WTC11 (cell line): ENCODE measurements around the gene BMPR1B. TPM values are rescaled to one million over a fixed set of nuclear protein-coding genes. Genes with fewer than 3 reads are reported as not detected.

Source experiments
- ESRRA ChIP-seq: sonication (generic); formaldehyde crosslinking; IDR thresholded peaks from 2 replicates; pipeline ENCODE4 v1.8.1; 2022; ENCODE audit warnings: mild to moderate bottlenecking, missing genetic modification reagents, borderline replicate concordance
- FOXP1 ChIP-seq: sonication (generic); formaldehyde crosslinking; IDR thresholded peaks from 2 replicates; pipeline ENCODE4 v1.8.0; 2022; ENCODE audit warnings: missing genetic modification reagents, mild to moderate bottlenecking, moderate library complexity, borderline replicate concordance
- GABPB1 ChIP-seq: sonication (generic); formaldehyde crosslinking; IDR thresholded peaks from 2 replicates; pipeline ENCODE4 v1.8.1; 2023; ENCODE audit warnings: mild to moderate bottlenecking, missing genetic modification reagents
- IRF2 ChIP-seq: sonication (generic); formaldehyde crosslinking; IDR thresholded peaks from 2 replicates; pipeline ENCODE4 v1.8.0; 2022; ENCODE audit warnings: low read depth, missing genetic modification reagents, borderline replicate concordance
- MXD4 ChIP-seq: fragments of 250-450 bp; sonication (Bioruptor Pico); IDR thresholded peaks from 2 replicates; pipeline ENCODE4 v1.8.0; 2021; ENCODE audit warnings: mild to moderate bottlenecking, moderate library complexity, borderline replicate concordance
- NFYB ChIP-seq: sonication (generic); formaldehyde crosslinking; conservative IDR thresholded peaks from 2 replicates; pipeline ENCODE4 v1.8.0; 2022; ENCODE audit warnings: low read depth, missing genetic modification reagents
- RORB ChIP-seq: fragments of 250-450 bp; sonication (Bioruptor Pico); IDR thresholded peaks from 2 replicates; pipeline ENCODE4 v1.9.0; 2021; ENCODE audit warnings: mild to moderate bottlenecking
- TEAD4 ChIP-seq: sonication (generic); formaldehyde crosslinking; IDR thresholded peaks from 2 replicates; pipeline ENCODE4 v1.8.0; 2022; ENCODE audit warnings: mild to moderate bottlenecking, missing genetic modification reagents
- ZBTB21 ChIP-seq: sonication (generic); formaldehyde crosslinking; IDR thresholded peaks from 2 replicates; pipeline ENCODE4 v1.8.1; 2023; ENCODE audit warnings: mild to moderate bottlenecking, missing genetic modification reagents, borderline replicate concordance
- ZNF138 ChIP-seq: sonication (generic); formaldehyde crosslinking; conservative IDR thresholded peaks from 2 replicates; pipeline ENCODE4 v1.8.1; 2022; ENCODE audit warnings: mild to moderate bottlenecking, moderate library complexity, missing genetic modification reagents
- ZNF671 ChIP-seq: fragments of 250-450 bp; sonication (Bioruptor Pico); IDR thresholded peaks from 2 replicates; pipeline ENCODE4 v1.8.0; 2021; ENCODE audit warnings: mild to moderate bottlenecking
- total RNA-seq: library from RNA; stranded (reverse); gene quantifications from 3 replicates; pipeline ENCODE4 v1.2.3, GENCODE V29; 2021
- TF ChIP-seq, protein P1 (sequence below): sonication (generic); formaldehyde crosslinking; IDR thresholded peaks from 2 replicates; pipeline ENCODE4 v1.8.1; 2022; ENCODE audit warnings: mild to moderate bottlenecking, moderate library complexity, missing genetic modification reagents
- TF ChIP-seq, protein P2 (sequence below): fragments of 250-450 bp; sonication (Bioruptor Pico); IDR thresholded peaks from 2 replicates; pipeline ENCODE4 v1.9.0; 2021; ENCODE audit warnings: mild to moderate bottlenecking, borderline replicate concordance
- TF ChIP-seq, protein P3 (sequence below): sonication (generic); formaldehyde crosslinking; IDR thresholded peaks from 2 replicates; pipeline ENCODE4 v1.8.1; 2022; ENCODE audit warnings: missing genetic modification reagents, borderline replicate concordance
- TF ChIP-seq, protein P4 (sequence below): sonication (generic); formaldehyde crosslinking; IDR thresholded peaks from 2 replicates; pipeline ENCODE4 v1.8.1; 2023; ENCODE audit warnings: mild to moderate bottlenecking, missing genetic modification reagents
- TF ChIP-seq, protein P5 (sequence below): sonication (generic); formaldehyde crosslinking; IDR thresholded peaks from 2 replicates; pipeline ENCODE4 v1.8.1; 2023; ENCODE audit warnings: mild to moderate bottlenecking, missing genetic modification reagents
- TF ChIP-seq, protein P6 (sequence below): sonication (generic); formaldehyde crosslinking; conservative IDR thresholded peaks from 2 replicates; pipeline ENCODE4 v1.8.1; 2022; ENCODE audit warnings: mild to moderate bottlenecking, missing genetic modification reagents
- TF ChIP-seq, protein P7 (sequence below): fragments of 250-450 bp; sonication (Bioruptor Pico); IDR thresholded peaks from 2 replicates; pipeline ENCODE4 v2.1.2; 2022; ENCODE audit warnings: mild to moderate bottlenecking, moderate library complexity
- TF ChIP-seq, protein P8 (sequence below): fragments of 200-600 bp; IDR thresholded peaks from 2 replicates; pipeline ENCODE4 v1.8.0; 2022; ENCODE audit warnings: antibody characterized with exemption
- TF ChIP-seq, protein P9 (sequence below): sonication (generic); formaldehyde crosslinking; IDR thresholded peaks from 2 replicates; pipeline ENCODE4 v1.8.1; 2023; ENCODE audit warnings: mild to moderate bottlenecking, missing genetic modification reagents, moderate library complexity
- TF ChIP-seq, protein P10 (sequence below): sonication (generic); formaldehyde crosslinking; IDR thresholded peaks from 2 replicates; pipeline ENCODE4 v1.8.1; 2022; ENCODE audit warnings: low read depth, mild to moderate bottlenecking, moderate library complexity, missing genetic modification reagents, borderline replicate concordance

Gene BMPR1B
- total RNA-seq, 1 experiment from 2014 or later, result 0.77 TPM

DNA sequence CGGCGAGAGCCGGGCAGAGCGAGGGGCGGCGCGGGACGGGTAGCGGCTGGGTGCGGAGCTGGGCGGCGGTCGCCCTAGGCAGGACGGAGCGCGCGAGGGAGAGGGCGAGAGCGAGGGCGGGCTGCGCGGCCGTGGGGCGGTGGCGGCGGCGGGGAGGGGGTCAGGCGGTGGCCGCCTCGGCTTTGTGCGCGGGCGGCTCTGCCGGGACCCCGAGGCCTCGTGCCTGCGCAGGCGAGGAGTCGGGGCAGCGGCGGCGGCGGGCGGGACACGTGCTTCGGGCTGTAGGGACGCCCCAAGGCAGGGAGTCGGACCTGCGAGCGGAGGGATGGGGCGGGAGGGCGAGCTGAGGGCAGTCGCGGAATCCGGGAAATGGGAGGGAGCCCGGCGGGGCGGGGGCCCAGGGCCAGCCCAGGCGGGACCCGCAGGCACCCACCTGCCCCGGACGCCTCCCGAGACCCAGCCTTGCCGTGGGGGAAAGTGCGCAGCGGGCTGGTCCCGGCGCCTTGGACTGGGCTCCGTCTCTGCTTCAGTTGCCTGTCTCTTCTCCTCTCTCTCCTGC is 465 bp downstream of the BMPR1B start (continued):
- TF ChIP-seq ZNF138 (CRISPR knock-in tag) (peak; percentile 77; the same call in 1 of the 2 replicates), IRF2 (CRISPR knock-in tag) (no peak), NFYB (CRISPR knock-in tag) (0 out of 2 replicates have a peak, but pooled peaks have one; percentile 27), ZNF671 (CRISPR knock-in tag) (no peak), FOXP1 (CRISPR knock-in tag) (peak; percentile 97), GABPB1 (no peak), RORB (CRISPR knock-in tag) (no peak), ZBTB21 (CRISPR knock-in tag) (peak; percentile 81; the same call in 1 of the 2 replicates), MXD4 (no peak), TEAD4 (0 out of 2 replicates have a peak, but pooled peaks have one; percentile 71), ESRRA (CRISPR knock-in tag) (peak; percentile 94)
- TF ChIP-seq, protein P1, sequence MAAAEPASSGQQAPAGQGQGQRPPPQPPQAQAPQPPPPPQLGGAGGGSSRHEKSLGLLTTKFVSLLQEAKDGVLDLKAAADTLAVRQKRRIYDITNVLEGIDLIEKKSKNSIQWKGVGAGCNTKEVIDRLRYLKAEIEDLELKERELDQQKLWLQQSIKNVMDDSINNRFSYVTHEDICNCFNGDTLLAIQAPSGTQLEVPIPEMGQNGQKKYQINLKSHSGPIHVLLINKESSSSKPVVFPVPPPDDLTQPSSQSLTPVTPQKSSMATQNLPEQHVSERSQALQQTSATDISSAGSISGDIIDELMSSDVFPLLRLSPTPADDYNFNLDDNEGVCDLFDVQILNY (CRISPR knock-in tag), result peak; percentile 77; the same call in 1 of the 2 replicates
- TF ChIP-seq, protein P2, sequence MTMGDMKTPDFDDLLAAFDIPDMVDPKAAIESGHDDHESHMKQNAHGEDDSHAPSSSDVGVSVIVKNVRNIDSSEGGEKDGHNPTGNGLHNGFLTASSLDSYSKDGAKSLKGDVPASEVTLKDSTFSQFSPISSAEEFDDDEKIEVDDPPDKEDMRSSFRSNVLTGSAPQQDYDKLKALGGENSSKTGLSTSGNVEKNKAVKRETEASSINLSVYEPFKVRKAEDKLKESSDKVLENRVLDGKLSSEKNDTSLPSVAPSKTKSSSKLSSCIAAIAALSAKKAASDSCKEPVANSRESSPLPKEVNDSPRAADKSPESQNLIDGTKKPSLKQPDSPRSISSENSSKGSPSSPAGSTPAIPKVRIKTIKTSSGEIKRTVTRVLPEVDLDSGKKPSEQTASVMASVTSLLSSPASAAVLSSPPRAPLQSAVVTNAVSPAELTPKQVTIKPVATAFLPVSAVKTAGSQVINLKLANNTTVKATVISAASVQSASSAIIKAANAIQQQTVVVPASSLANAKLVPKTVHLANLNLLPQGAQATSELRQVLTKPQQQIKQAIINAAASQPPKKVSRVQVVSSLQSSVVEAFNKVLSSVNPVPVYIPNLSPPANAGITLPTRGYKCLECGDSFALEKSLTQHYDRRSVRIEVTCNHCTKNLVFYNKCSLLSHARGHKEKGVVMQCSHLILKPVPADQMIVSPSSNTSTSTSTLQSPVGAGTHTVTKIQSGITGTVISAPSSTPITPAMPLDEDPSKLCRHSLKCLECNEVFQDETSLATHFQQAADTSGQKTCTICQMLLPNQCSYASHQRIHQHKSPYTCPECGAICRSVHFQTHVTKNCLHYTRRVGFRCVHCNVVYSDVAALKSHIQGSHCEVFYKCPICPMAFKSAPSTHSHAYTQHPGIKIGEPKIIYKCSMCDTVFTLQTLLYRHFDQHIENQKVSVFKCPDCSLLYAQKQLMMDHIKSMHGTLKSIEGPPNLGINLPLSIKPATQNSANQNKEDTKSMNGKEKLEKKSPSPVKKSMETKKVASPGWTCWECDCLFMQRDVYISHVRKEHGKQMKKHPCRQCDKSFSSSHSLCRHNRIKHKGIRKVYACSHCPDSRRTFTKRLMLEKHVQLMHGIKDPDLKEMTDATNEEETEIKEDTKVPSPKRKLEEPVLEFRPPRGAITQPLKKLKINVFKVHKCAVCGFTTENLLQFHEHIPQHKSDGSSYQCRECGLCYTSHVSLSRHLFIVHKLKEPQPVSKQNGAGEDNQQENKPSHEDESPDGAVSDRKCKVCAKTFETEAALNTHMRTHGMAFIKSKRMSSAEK (CRISPR knock-in tag), result no peak
- TF ChIP-seq, protein P3, sequence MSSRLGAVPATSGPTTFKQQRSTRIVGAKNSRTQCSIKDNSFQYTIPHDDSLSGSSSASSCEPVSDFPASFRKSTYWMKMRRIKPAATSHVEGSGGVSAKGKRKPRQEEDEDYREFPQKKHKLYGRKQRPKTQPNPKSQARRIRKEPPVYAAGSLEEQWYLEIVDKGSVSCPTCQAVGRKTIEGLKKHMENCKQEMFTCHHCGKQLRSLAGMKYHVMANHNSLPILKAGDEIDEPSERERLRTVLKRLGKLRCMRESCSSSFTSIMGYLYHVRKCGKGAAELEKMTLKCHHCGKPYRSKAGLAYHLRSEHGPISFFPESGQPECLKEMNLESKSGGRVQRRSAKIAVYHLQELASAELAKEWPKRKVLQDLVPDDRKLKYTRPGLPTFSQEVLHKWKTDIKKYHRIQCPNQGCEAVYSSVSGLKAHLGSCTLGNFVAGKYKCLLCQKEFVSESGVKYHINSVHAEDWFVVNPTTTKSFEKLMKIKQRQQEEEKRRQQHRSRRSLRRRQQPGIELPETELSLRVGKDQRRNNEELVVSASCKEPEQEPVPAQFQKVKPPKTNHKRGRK (CRISPR knock-in tag), result no peak; the same call in 1 of the 2 replicates
- TF ChIP-seq, protein P4, sequence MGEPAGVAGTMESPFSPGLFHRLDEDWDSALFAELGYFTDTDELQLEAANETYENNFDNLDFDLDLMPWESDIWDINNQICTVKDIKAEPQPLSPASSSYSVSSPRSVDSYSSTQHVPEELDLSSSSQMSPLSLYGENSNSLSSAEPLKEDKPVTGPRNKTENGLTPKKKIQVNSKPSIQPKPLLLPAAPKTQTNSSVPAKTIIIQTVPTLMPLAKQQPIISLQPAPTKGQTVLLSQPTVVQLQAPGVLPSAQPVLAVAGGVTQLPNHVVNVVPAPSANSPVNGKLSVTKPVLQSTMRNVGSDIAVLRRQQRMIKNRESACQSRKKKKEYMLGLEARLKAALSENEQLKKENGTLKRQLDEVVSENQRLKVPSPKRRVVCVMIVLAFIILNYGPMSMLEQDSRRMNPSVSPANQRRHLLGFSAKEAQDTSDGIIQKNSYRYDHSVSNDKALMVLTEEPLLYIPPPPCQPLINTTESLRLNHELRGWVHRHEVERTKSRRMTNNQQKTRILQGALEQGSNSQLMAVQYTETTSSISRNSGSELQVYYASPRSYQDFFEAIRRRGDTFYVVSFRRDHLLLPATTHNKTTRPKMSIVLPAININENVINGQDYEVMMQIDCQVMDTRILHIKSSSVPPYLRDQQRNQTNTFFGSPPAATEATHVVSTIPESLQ (CRISPR knock-in tag), result no peak
- TF ChIP-seq, protein P5, sequence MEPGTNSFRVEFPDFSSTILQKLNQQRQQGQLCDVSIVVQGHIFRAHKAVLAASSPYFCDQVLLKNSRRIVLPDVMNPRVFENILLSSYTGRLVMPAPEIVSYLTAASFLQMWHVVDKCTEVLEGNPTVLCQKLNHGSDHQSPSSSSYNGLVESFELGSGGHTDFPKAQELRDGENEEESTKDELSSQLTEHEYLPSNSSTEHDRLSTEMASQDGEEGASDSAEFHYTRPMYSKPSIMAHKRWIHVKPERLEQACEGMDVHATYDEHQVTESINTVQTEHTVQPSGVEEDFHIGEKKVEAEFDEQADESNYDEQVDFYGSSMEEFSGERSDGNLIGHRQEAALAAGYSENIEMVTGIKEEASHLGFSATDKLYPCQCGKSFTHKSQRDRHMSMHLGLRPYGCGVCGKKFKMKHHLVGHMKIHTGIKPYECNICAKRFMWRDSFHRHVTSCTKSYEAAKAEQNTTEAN (CRISPR knock-in tag), result peak; percentile 62; the same call in 1 of the 2 replicates
- TF ChIP-seq, protein P6, sequence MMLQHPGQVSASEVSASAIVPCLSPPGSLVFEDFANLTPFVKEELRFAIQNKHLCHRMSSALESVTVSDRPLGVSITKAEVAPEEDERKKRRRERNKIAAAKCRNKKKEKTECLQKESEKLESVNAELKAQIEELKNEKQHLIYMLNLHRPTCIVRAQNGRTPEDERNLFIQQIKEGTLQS (CRISPR knock-in tag), result no peak
- TF ChIP-seq, protein P7, sequence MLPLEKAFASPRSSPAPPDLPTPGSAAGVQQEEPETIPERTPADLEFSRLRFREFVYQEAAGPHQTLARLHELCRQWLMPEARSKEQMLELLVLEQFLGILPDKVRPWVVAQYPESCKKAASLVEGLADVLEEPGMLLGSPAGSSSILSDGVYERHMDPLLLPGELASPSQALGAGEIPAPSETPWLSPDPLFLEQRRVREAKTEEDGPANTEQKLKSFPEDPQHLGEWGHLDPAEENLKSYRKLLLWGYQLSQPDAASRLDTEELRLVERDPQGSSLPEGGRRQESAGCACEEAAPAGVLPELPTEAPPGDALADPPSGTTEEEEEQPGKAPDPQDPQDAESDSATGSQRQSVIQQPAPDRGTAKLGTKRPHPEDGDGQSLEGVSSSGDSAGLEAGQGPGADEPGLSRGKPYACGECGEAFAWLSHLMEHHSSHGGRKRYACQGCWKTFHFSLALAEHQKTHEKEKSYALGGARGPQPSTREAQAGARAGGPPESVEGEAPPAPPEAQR, result no peak
- TF ChIP-seq, protein P8, sequence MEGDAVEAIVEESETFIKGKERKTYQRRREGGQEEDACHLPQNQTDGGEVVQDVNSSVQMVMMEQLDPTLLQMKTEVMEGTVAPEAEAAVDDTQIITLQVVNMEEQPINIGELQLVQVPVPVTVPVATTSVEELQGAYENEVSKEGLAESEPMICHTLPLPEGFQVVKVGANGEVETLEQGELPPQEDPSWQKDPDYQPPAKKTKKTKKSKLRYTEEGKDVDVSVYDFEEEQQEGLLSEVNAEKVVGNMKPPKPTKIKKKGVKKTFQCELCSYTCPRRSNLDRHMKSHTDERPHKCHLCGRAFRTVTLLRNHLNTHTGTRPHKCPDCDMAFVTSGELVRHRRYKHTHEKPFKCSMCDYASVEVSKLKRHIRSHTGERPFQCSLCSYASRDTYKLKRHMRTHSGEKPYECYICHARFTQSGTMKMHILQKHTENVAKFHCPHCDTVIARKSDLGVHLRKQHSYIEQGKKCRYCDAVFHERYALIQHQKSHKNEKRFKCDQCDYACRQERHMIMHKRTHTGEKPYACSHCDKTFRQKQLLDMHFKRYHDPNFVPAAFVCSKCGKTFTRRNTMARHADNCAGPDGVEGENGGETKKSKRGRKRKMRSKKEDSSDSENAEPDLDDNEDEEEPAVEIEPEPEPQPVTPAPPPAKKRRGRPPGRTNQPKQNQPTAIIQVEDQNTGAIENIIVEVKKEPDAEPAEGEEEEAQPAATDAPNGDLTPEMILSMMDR, result no peak
- TF ChIP-seq, protein P9, sequence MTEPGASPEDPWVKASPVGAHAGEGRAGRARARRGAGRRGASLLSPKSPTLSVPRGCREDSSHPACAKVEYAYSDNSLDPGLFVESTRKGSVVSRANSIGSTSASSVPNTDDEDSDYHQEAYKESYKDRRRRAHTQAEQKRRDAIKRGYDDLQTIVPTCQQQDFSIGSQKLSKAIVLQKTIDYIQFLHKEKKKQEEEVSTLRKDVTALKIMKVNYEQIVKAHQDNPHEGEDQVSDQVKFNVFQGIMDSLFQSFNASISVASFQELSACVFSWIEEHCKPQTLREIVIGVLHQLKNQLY (CRISPR knock-in tag), result 0 out of 2 replicates have a peak, but pooled peaks have one; percentile 46
- TF ChIP-seq, protein P10, sequence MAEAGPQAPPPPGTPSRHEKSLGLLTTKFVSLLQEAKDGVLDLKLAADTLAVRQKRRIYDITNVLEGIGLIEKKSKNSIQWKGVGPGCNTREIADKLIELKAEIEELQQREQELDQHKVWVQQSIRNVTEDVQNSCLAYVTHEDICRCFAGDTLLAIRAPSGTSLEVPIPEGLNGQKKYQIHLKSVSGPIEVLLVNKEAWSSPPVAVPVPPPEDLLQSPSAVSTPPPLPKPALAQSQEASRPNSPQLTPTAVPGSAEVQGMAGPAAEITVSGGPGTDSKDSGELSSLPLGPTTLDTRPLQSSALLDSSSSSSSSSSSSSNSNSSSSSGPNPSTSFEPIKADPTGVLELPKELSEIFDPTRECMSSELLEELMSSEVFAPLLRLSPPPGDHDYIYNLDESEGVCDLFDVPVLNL (CRISPR knock-in tag), result no peak
